ENCODE data around the gene MED13L.

The MED13L gene

GRCh38 chr12:116066381-116067230 is 210.9 kb downstream of the MED13L start:
- in situ Hi-C loops (cut with HindIII; ENCODE audit: low sequenced_read_pairs) = no loop called here

- in situ Hi-C loops (cut with HindIII; ENCODE audit: low sequenced_read_pairs) = no loop called here
These were observed 211.9 kb downstream of the MED13L start for GRCh38 chr12:116065606-116066005.

- in situ Hi-C loops (cut with HindIII; ENCODE audit: low sequenced_read_pairs) = no loop called here
These were observed 213.0 kb downstream of the MED13L start for GRCh38 chr12:116064493-116064892.

GRCh38 chr12:116062698-116063097 is 214.8 kb downstream of the MED13L start:
- in situ Hi-C loops (cut with HindIII; ENCODE audit: low sequenced_read_pairs) = no loop called here

- in situ Hi-C loops (cut with HindIII; ENCODE audit: low sequenced_read_pairs) = no loop called here
These were observed 216.7 kb downstream of the MED13L start for GRCh38 chr12:116060764-116061163.

- in situ Hi-C loops (cut with HindIII; ENCODE audit: low sequenced_read_pairs) = no loop called here
These were observed 217.6 kb downstream of the MED13L start for GRCh38 chr12:116059904-116060303.

- in situ Hi-C loops (cut with HindIII; ENCODE audit: low sequenced_read_pairs) = no loop called here
These were observed 218.9 kb downstream of the MED13L start for GRCh38 chr12:116058574-116058973.

- in situ Hi-C loops (cut with HindIII; ENCODE audit: low sequenced_read_pairs) = no loop called here
These were observed 220.1 kb downstream of the MED13L start for GRCh38 chr12:116057356-116057755.

- in situ Hi-C loops (cut with HindIII; ENCODE audit: low sequenced_read_pairs) = no loop called here
These were observed 221.4 kb downstream of the MED13L start for GRCh38 chr12:116055895-116056607.

GRCh38 chr12:116054280-116054679 is 223.2 kb downstream of the MED13L start:
- in situ Hi-C loops (cut with HindIII; ENCODE audit: low sequenced_read_pairs) = no loop called here

- in situ Hi-C loops (cut with HindIII; ENCODE audit: low sequenced_read_pairs) = no loop called here
These were observed 223.9 kb downstream of the MED13L start for GRCh38 chr12:116053479-116054200.

GRCh38 chr12:116050275-116050674 is 227.2 kb downstream of the MED13L start:
- in situ Hi-C loops (cut with HindIII; ENCODE audit: low sequenced_read_pairs) = no loop called here

GRCh38 chr12:116048879-116049278 is 228.6 kb downstream of the MED13L start:
- in situ Hi-C loops (cut with HindIII; ENCODE audit: low sequenced_read_pairs) = no loop called here

- in situ Hi-C loops (cut with HindIII; ENCODE audit: low sequenced_read_pairs) = no loop called here
These were observed 231.5 kb downstream of the MED13L start for GRCh38 chr12:116046039-116046438.

GRCh38 chr12:116045150-116045549 is 232.3 kb downstream of the MED13L start:
- in situ Hi-C loops (cut with HindIII; ENCODE audit: low sequenced_read_pairs) = no loop called here

GRCh38 chr12:116043659-116044535 is 233.6 kb downstream of the MED13L start:
- in situ Hi-C loops (cut with HindIII; ENCODE audit: low sequenced_read_pairs) = no loop called here

GRCh38 chr12:116040402-116040801 is 237.1 kb downstream of the MED13L start:
- in situ Hi-C loops (cut with HindIII; ENCODE audit: low sequenced_read_pairs) = no loop called here

- in situ Hi-C loops (cut with HindIII; ENCODE audit: low sequenced_read_pairs) = no loop called here
These were observed 238.4 kb downstream of the MED13L start for GRCh38 chr12:116039081-116039480.

- in situ Hi-C loops (cut with HindIII; ENCODE audit: low sequenced_read_pairs) = no loop called here
These were observed 239.3 kb downstream of the MED13L start for GRCh38 chr12:116037941-116038837.
